Heart right ventricle (tissue), 16 donors: ENCODE results near the gene PP2D1. TPM values are rescaled to one million over a fixed set of nuclear protein-coding genes. Genes with fewer than 3 reads are reported as not detected.

ENCODE experiments used
- ATAC-seq, 8 donors: fragments of 200-7000 bp; cut with Tn5 transposase; one replicate each; pipeline ENCODE4 v1.9.1; 2020; ENCODE audit warnings: mild to moderate bottlenecking in 8 of 8, moderate library complexity in 8 of 8, moderate number of reproducible peaks in 1 of 8
- DNase-seq, 2 donors: peaks; one replicate each; pipeline ENCODE4 v3.0.0-alpha.2; 2020
- H3K27ac ChIP-seq, 10 donors: fragments of 200-600 bp; sonication (generic) in 2 of 10; one replicate each; pipeline versions ENCODE4 v1.5.0 to v1.8.0; 2020 to 2022; ENCODE audit warnings: mild to moderate bottlenecking in 3 of 10
- H3K27me3 ChIP-seq, 7 donors: fragments of 200-600 bp; one replicate each; pipeline ENCODE4 v1.8.0; 2021 to 2022; ENCODE audit warnings: mild to moderate bottlenecking in 2 of 7
- H3K36me3 ChIP-seq, 9 donors: fragments of 200-600 bp; sonication (generic) in 1 of 9; one replicate each; pipeline versions ENCODE4 v1.5.0 to v1.8.0; 2020 to 2022; ENCODE audit warnings: mild to moderate bottlenecking in 2 of 9
- H3K4me1 ChIP-seq, 9 donors: fragments of 200-600 bp; sonication (generic) in 1 of 9; one replicate each; pipeline versions ENCODE4 v1.5.0 to v1.8.0; 2020 to 2022; ENCODE audit warnings: mild to moderate bottlenecking in 4 of 9
- H3K4me3 ChIP-seq, 10 donors: fragments of 200-600 bp; sonication (generic) in 2 of 10; one replicate each; pipeline versions ENCODE4 v1.5.0 to v1.8.0; 2020 to 2022; ENCODE audit warnings: mild to moderate bottlenecking in 7 of 10, moderate library complexity in 2 of 10
- H3K9me3 ChIP-seq, 11 donors: fragments of 200-600 bp in 10 of 11; sonication (generic) in 2 of 11; one replicate each; pipeline versions ENCODE4 v1.5.0 to v1.8.0; 2013 to 2022; ENCODE audit warnings: mild to moderate bottlenecking in 2 of 11, control low read depth in 1 of 11, moderate library complexity in 1 of 11
- CTCF ChIP-seq, 9 donors: fragments of 200-600 bp; sonication (generic) in 2 of 9; IDR thresholded peaks; one replicate each; pipeline versions ENCODE4 v1.5.0 to v1.8.0; 2021 to 2022; ENCODE audit warnings: antibody characterized with exemption in 9 of 9, mild to moderate bottlenecking in 5 of 9, moderate library complexity in 1 of 9
- WGBS, 2 donors: extraction: QIAGEN DNeasy Blood & Tissue Kit; methylation state at CpG; one replicate each; pipeline ENCODE4 v1.1.7; 2013; ENCODE audit warnings: inconsistent platforms in 1 of 2; 5-methylcytosine and 5-hydroxymethylcytosine counted together
- intact Hi-C, 10 donors: fragments of 100-400 bp; cut with DNase I; formaldehyde crosslinking; loops; one replicate each; pipeline versions ENCODE4 v1.11.1 to v1.14.2; 2022
- polyA plus RNA-seq, 2 donors: library from polyadenylated mRNA; stranded (reverse); fragments of 200-250 nt; gene quantifications; one replicate each; pipeline ENCODE4 v1.2.3, GENCODE V29; 2013
- total RNA-seq, 10 donors: library from RNA; stranded (reverse); fragmentation: NEBNext Ultra II Directional in 3 of 10; extraction: Animal tissue kit (Norgen Biotek cat#: 25700) in 3 of 10; gene quantifications; one replicate each; pipeline versions ENCODE4 v1.2.1 to v1.2.4, GENCODE V29; 2021 to 2023
- donor health status: Arrhythmogenic right ventricular cardiomyopathy.
- donor health status: ischemic (EF 13 %, LVEDD 7.1; RV severe dilation, severe dysfunction).
- donor health status: healthy with polysubstance abuse.
- donor health status: DM: no; HTN: yes; CAD: no.
- donor health status: DM: no; HTN: no; CAD: no.
- donor health status: ischemic (EF 25% LVEDD 6.9; RV normal size, moderate dysfunction).
- donor health status: ischemic (EF 25% LVEDD 5.7; RV mildly dilated, moderate dysfunction).
- donor health status: healthy.
- donor health status: DM: yes; HTN: yes; CAD: no.
- donor health status: Ischemic cardiomyopathy.
- donor health status: ischemic (EF 35%, LVEDD 5.7; RV mildly dilated, moderate dysfunction).
- donor health status: nonischemic (EF 11% LVEDD 7.7; RV severe dilation, severe dysfunction).
- donor health status: DM: yes; HTN: yes; CAD: no.
- donor health status: PGD.
- donor health status: ischemic (EF 29% LVEDD 5.4; RV normal size, mild dysfunction).
- donor health status: nonischemic (EF 23%, LVEDD 6.1; RV moderate dilation, normal function).

PP2D1 gene
- total and polyA plus RNA-seq, 12 donors: not detected

GRCh38 chr3:19946832-19947548 is 65.1 kb downstream of the PP2D1 start, which contains the start of gene RAB5A:
Gene RAB5A (plus strand): TSS chr3:19947097. CDS start chr3:19950899, 3,802 bp downstream.
- Histone ChIP-seq H3K27ac (peak within 1 kb of the TSS; percentile 89 to 99 (median 98)), H3K4me1 (peaks cover 0 to 44% (median 35%) of the 10 kb centered on the region in 9 donors), H3K36me3 (peaks cover 0 to 20% (median 5%) of the 10 kb centered on the region in 9 donors), H3K27me3 (no peaks in the 10 kb centered on the region), H3K9me3 (no peaks in the 10 kb centered on the region), H3K4me3 (peak within 1 kb of the TSS; percentile 79 to 99 (median 98))
- 0% methylated on average over 44 to 73 of the region's 73 CpGs for WGBS, 2 donors
- peak in 1 of 9 donors; percentile 1 for TF ChIP-seq CTCF (IDR thresholded peaks at IDR 0.05)
- intact Hi-C loops: loop anchor here in 8 of 10 donors (1.0 to 10.0 kb wide), 12 partner anchors 58 to 240 kb away; partner anchors contain the start of genes KAT2B (in 5 of the 8) and SGO1 (in 4 of the 8)
- peak; percentile 96 to 98 for DNase-seq
- peak; percentile 97 to 99 (median 98) for ATAC-seq

- intact Hi-C loops: loop anchor here in 8 of 10 donors (2.0 to 10.0 kb wide), 11 partner anchors 57 to 241 kb away; partner anchors contain the start of genes KAT2B (in 5 of the 8) and SGO1 (in 4 of the 8)
- Histone ChIP-seq H3K36me3 (peaks cover 0 to 12% (median 0%) of the 10 kb centered on the region in 9 donors), H3K9me3 (no peaks in the 10 kb centered on the region), H3K27ac (peak overlapping the region; percentile 89 to 99 (median 98)), H3K4me1 (peaks cover 0 to 36% (median 32%) of the 10 kb centered on the region in 9 donors), H3K27me3 (no peaks in the 10 kb centered on the region), H3K4me3 (peak overlapping the region; percentile 66 to 99 (median 96))
- DNase-seq (no peak), ATAC-seq (peak; percentile 0 to 33 (median 6))
- no peak for TF ChIP-seq CTCF (IDR thresholded peaks at IDR 0.05)
- 39 to 40% methylated on average over 26 of the region's 26 CpGs for WGBS, 2 donors
These were observed 65.9 kb downstream of the PP2D1 start for GRCh38 chr3:19945969-19946831.

GRCh38 chr3:19945534-19945933 is 66.5 kb downstream of the PP2D1 start:
- Histone ChIP-seq H3K4me3 (peak overlapping the region in 1 of 10 donors; percentile 99), H3K9me3 (no peaks in the 10 kb centered on the region), H3K4me1 (peaks cover 0 to 36% (median 26%) of the 10 kb centered on the region in 9 donors), H3K27me3 (no peaks in the 10 kb centered on the region), H3K36me3 (peaks cover 0 to 6% (median 0%) of the 10 kb centered on the region in 9 donors), H3K27ac (no peak overlapping the region)
- ATAC-seq (no peak), DNase-seq (no peak)
- 96 to 97% methylated on average over 9 of the region's 9 CpGs for WGBS, 2 donors
- TF ChIP-seq CTCF (IDR thresholded peaks at IDR 0.05): no peak
- intact Hi-C loops: loop anchor here in 7 of 10 donors (5.0 to 10.0 kb wide), 7 partner anchors 58 to 242 kb away; partner anchors contain the start of genes KAT2B (in 4 of the 7) and SGO1 (in 3 of the 7)

GRCh38 chr3:19940643-19941042 is 71.4 kb downstream of the PP2D1 start:
- no peak overlapping the region for H3K27ac ChIP-seq
- H3K4me1 ChIP-seq: peaks cover 0 to 4% (median 0%) of the 10 kb centered on the region in 9 donors
- H3K36me3 ChIP-seq: no peaks in the 10 kb centered on the region
- no peaks in the 10 kb centered on the region for H3K9me3 ChIP-seq
- H3K27me3 ChIP-seq: peaks cover 0 to 1% (median 0%) of the 10 kb centered on the region in 7 donors
- intact Hi-C loops: loop anchor here in 3 of 10 donors (5.0 to 10.0 kb wide), 3 partner anchors 48 to 244 kb away; partner anchors contain the start of gene SGO1 (in 1 of the 3)
- no peak overlapping the region for H3K4me3 ChIP-seq
- 84 to 93% methylated on average over 1 of the region's 1 CpG for WGBS, 2 donors
- no peak for TF ChIP-seq CTCF (IDR thresholded peaks at IDR 0.05)
- no peak for ATAC-seq
- no peak for DNase-seq
